ENCODE results near the gene PCA3.

PCA3 gene

GRCh38 chr9:76758476-76758875 lies 5.8 kb upstream of the PCA3 start:
- DNase-seq, result no peak

- no peak for DNase-seq
Measured at GRCh38 chr9:76759732-76760131, 4.5 kb upstream of the PCA3 start.

- DNase-seq, result peak in 1 of 2 experiments; percentile 3
Measured at GRCh38 chr9:76761448-76761847, 2.8 kb upstream of the PCA3 start.

GRCh38 chr9:76766126-76766525 lies 1.9 kb downstream of the PCA3 start:
- DNase-seq, result no peak

GRCh38 chr9:76772686-76773445 lies 8.6 kb downstream of the PCA3 start:
- DNase-seq, result no peak

- DNase-seq, result no peak
Measured at GRCh38 chr9:76784881-76785280, 20.6 kb downstream of the PCA3 start.

GRCh38 chr9:76785501-76785900 lies 21.3 kb downstream of the PCA3 start:
- DNase-seq, result no peak

GRCh38 chr9:76787677-76788076 lies 23.4 kb downstream of the PCA3 start:
- no peak for DNase-seq

GRCh38 chr9:76789840-76790239 lies 25.6 kb downstream of the PCA3 start:
- DNase-seq, result no peak

- DNase-seq, result no peak
Measured at GRCh38 chr9:76793784-76794431, 29.7 kb downstream of the PCA3 start.

GRCh38 chr9:76796296-76796695 lies 32.1 kb downstream of the PCA3 start:
- DNase-seq, result no peak

GRCh38 chr9:76798527-76798926 lies 34.3 kb downstream of the PCA3 start:
- no peak for DNase-seq

GRCh38 chr9:76799473-76799872 lies 35.2 kb downstream of the PCA3 start:
- no peak for DNase-seq

- DNase-seq, result no peak
Measured at GRCh38 chr9:76800901-76801300, 36.7 kb downstream of the PCA3 start.

- DNase-seq, result no peak
Measured at GRCh38 chr9:76803083-76803482, 38.8 kb downstream of the PCA3 start.

- no peak for DNase-seq
Measured at GRCh38 chr9:76803762-76804161, 39.5 kb downstream of the PCA3 start.

GRCh38 chr9:76808636-76809035 lies 44.4 kb downstream of the PCA3 start:
- DNase-seq, result no peak

- peak; percentile 38 to 44 for DNase-seq
Measured at GRCh38 chr9:76810377-76810957, 46.2 kb downstream of the PCA3 start.

GRCh38 chr9:76812591-76812990 lies 48.4 kb downstream of the PCA3 start:
- no peak for DNase-seq

GRCh38 chr9:76817489-76817888 lies 53.3 kb downstream of the PCA3 start:
- no peak for DNase-seq

GRCh38 chr9:76818271-76818670 lies 54.0 kb downstream of the PCA3 start:
- DNase-seq, result no peak

- DNase-seq, result no peak
Measured at GRCh38 chr9:76820431-76820830, 56.2 kb downstream of the PCA3 start.

GRCh38 chr9:76827296-76828080 lies 63.2 kb downstream of the PCA3 start:
- DNase-seq, result no peak

Data from AML-193 (cell line).